Measurements from ENCODE around the gene ASXL1. TPM values are rescaled to one million over a fixed set of nuclear protein-coding genes. Genes with fewer than 3 reads are reported as not detected.

The ASXL1 gene
- total RNA-seq, 4 donors from 2014 or later = 69.2 to 139 (median 104) TPM

- DNase-seq (ENCODE audit: low spot score) (no peak), ATAC-seq (ENCODE audit: low FRiP score) (no peak)
- no peak for TF ChIP-seq CTCF (IDR thresholded peaks at IDR 0.05)
Measured at GRCh38 chr20:32454164-32455145, 96.3 kb downstream of the ASXL1 start.

DNA sequence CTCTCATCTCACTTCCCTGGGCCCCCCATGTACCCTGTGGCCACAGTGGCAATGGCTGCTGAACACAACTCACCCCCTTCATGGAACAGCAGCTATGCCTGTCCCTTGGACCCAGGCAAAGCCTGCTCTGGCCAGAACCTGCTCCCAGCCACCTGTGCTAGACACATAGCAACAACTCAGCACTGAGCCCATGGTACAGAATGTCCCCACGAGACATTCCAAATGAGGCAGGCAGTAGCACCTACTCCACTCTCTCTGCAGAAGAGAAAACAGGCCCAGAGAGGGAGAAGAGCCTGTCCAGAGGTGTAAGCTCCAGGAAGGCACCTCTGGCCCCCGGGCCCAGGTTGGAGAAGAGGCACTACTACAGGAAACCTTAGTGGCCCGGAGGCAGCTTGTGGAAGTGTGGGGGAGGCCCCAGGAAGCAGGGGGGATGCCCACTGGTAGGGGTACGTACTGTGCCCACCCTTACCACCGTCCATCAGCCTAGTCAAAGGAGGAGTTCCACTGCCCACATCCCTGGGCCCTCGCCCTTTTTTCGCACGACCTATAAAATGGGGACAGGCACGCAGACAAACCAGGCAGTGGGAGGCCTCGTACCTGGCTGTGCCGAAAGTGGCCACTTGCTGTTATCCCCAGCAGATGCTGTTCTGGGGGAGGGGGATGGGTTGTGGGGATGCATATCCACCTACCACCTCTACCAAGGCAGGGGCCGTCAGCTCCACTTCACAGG lies 97.2 kb downstream of the ASXL1 start:
- DNase-seq (ENCODE audit: low spot score) (no peak), ATAC-seq (ENCODE audit: low FRiP score) (no peak)

GRCh38 chr20:32455901-32456701 lies 98.0 kb downstream of the ASXL1 start:
- ATAC-seq (ENCODE audit: low FRiP score) (no peak), DNase-seq (ENCODE audit: low spot score) (no peak)
- TF ChIP-seq CTCF (IDR thresholded peaks at IDR 0.05) = no peak

More for the DNA sequence above, 97.2 kb downstream of the ASXL1 start:
- no peak for TF ChIP-seq CTCF (IDR thresholded peaks at IDR 0.05)

GRCh38 chr20:32456869-32457478 lies 98.8 kb downstream of the ASXL1 start:
- TF ChIP-seq CTCF (IDR thresholded peaks at IDR 0.05) = no peak
- ATAC-seq (ENCODE audit: low FRiP score) (peak; percentile 18), DNase-seq (ENCODE audit: low spot score) (no peak)

DNA sequence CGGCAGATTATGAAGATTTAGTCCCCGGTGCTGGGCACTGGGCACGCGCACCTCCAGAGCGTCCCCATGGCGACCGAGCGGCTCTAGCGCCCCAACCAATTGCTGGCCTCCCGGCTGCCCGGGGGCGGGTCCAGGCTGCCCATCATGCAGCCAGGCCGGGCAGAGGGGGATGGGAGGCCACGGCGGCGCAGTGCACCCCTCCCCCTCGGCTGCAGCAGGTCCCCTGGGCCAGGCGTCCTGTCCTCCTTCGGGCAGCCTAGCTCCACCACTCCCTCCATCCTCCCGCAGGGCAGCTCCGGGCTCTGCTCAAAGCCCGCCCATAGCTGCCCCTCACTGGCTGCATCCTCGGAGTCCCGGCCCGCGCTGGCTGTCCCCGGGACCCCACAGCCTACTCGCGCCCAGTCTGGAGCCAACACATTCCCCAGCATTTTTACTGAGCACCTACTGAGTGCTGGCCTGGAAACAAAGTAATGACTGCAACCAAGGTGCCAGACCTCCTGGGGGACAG lies 99.4 kb downstream of the ASXL1 start:
- ATAC-seq (ENCODE audit: low FRiP score) (peak; percentile 63), DNase-seq (ENCODE audit: low spot score) (no peak)
- TF ChIP-seq CTCF (IDR thresholded peaks at IDR 0.05) = no peak

Measured in omental fat pad (tissue), 4 donors.